Liver (tissue), 9 donors: Measurements from ENCODE around the gene FAM221B. TPM values are rescaled to one million over a fixed set of nuclear protein-coding genes. Genes with fewer than 3 reads are reported as not detected.

Experiments used
- DNase-seq: peaks from one replicate; pipeline ENCODE4 v3.0.0-alpha.2; 2017; ENCODE audit warnings: low spot score
- H3K27ac ChIP-seq, 2 donors: one replicate each; pipeline ENCODE4 v1.7.0; 2013; ENCODE audit warnings: inconsistent platforms in 2 of 2, low read length in 2 of 2, control low read depth in 1 of 2, low read depth in 1 of 2, mild to moderate bottlenecking in 1 of 2
- H3K27me3 ChIP-seq, 4 donors: one replicate each; pipeline versions ENCODE4 v1.6.1 to v1.7.0; 2013; ENCODE audit warnings: low read length in 3 of 4, inconsistent platforms in 1 of 4, mild to moderate bottlenecking in 1 of 4, moderate library complexity in 1 of 4; ENCODE audit not compliant: control insufficient read depth in 4 of 4, insufficient read depth in 4 of 4
- H3K36me3 ChIP-seq, 4 donors: one replicate each; pipeline versions ENCODE4 v1.6.1 to v1.7.0; 2013; ENCODE audit warnings: low read length in 3 of 4, mild to moderate bottlenecking in 3 of 4, low read depth in 1 of 4, moderate library complexity in 1 of 4; ENCODE audit not compliant: control insufficient read depth in 4 of 4, insufficient read depth in 3 of 4
- H3K4me1 ChIP-seq, 4 donors: one replicate each; pipeline versions ENCODE4 v1.6.1 to v1.7.0; 2013; ENCODE audit warnings: low read length in 3 of 4, mild to moderate bottlenecking in 3 of 4, moderate library complexity in 1 of 4; ENCODE audit not compliant: control insufficient read depth in 4 of 4, insufficient read depth in 4 of 4
- H3K4me3 ChIP-seq, 3 donors: one replicate each; pipeline versions ENCODE4 v1.6.1 to v1.7.0; 2013; ENCODE audit warnings: low read length in 3 of 3, control low read depth in 1 of 3, low read depth in 1 of 3, mild to moderate bottlenecking in 1 of 3
- H3K9ac ChIP-seq, 2 donors: one replicate each; pipeline ENCODE4 v1.7.0; 2013; ENCODE audit warnings: low read length in 2 of 2, mild to moderate bottlenecking in 2 of 2, moderate library complexity in 2 of 2, control low read depth in 1 of 2, low read depth in 1 of 2
- H3K9me3 ChIP-seq, 4 donors: one replicate each; pipeline versions ENCODE4 v1.6.1 to v1.7.0; 2013; ENCODE audit warnings: low read length in 3 of 4; ENCODE audit not compliant: control insufficient read depth in 4 of 4
- EGR1 ChIP-seq, 2 donors: IDR thresholded peaks; 2 replicates each; pipeline ENCODE4 v1.6.1; 2016 to 2018; ENCODE audit warnings: antibody characterized with exemption in 2 of 2, low read depth in 2 of 2
- FOXA1 ChIP-seq: IDR thresholded peaks from 2 replicates; pipeline ENCODE4 v1.6.1; 2016; ENCODE audit warnings: antibody characterized with exemption
- FOXA2 ChIP-seq: IDR thresholded peaks from 2 replicates; pipeline ENCODE4 v1.6.1; 2016; ENCODE audit warnings: antibody characterized with exemption
- GABPA ChIP-seq, 2 donors: IDR thresholded peaks in 1 of 2; conservative IDR thresholded peaks in 1 of 2; 2 replicates each; pipeline ENCODE4 v1.6.1; 2016; ENCODE audit warnings: antibody characterized with exemption in 2 of 2, mild to moderate bottlenecking in 1 of 2, moderate library complexity in 1 of 2
- HNF4A ChIP-seq, 2 donors: conservative IDR thresholded peaks; 2 replicates each; pipeline ENCODE4 v1.6.1; 2016; ENCODE audit warnings: antibody characterized with exemption in 2 of 2, mild to moderate bottlenecking in 2 of 2
- HNF4G ChIP-seq: IDR thresholded peaks from 2 replicates; pipeline ENCODE4 v1.6.1; 2016; ENCODE audit warnings: antibody characterized with exemption
- JUND ChIP-seq, 2 donors: IDR thresholded peaks; 2 replicates each; pipeline ENCODE4 v1.6.1; 2016; ENCODE audit warnings: antibody characterized with exemption in 2 of 2
- NR2F2 ChIP-seq: IDR thresholded peaks from 2 replicates; pipeline ENCODE4 v1.6.1; 2016; ENCODE audit warnings: antibody characterized with exemption
- RAD21 ChIP-seq, 2 donors: IDR thresholded peaks; 2 replicates each; pipeline ENCODE4 v1.6.1; 2016; ENCODE audit warnings: antibody characterized with exemption in 2 of 2, mild to moderate bottlenecking in 2 of 2
- RXRA ChIP-seq, 2 donors: IDR thresholded peaks; 2 replicates each; pipeline ENCODE4 v1.6.1; 2017 to 2018; ENCODE audit warnings: antibody characterized with exemption in 2 of 2, mild to moderate bottlenecking in 1 of 2
- SP1 ChIP-seq: IDR thresholded peaks from 2 replicates; pipeline ENCODE4 v1.6.1; 2018; ENCODE audit warnings: antibody characterized with exemption, mild to moderate bottlenecking
- TAF1 ChIP-seq: conservative IDR thresholded peaks from 2 replicates; pipeline ENCODE4 v1.6.1; 2016; ENCODE audit warnings: antibody characterized with exemption, mild to moderate bottlenecking
- WGBS: extraction: QIAGEN DNeasy Blood & Tissue Kit; methylation state at CpG from one replicate; pipeline ENCODE4 v1.1.7; 2013; 5-methylcytosine and 5-hydroxymethylcytosine counted together
- polyA plus RNA-seq, 2 donors: library from polyadenylated mRNA; stranded (reverse) in 1 of 2; unstranded in 1 of 2; fragments of 200-250 nt in 1 of 2; fragments of >200 nt in 1 of 2; fragmentation: Nextera tagmentation in 1 of 2; extraction: Ambion mirVana in 1 of 2; gene quantifications; one replicate each; pipeline versions ENCODE4 v1.2.1 to v1.2.3, GENCODE V29; 2013 to 2015
- total RNA-seq, 2 donors: library from RNA; depleted of rRNA; stranded (reverse); fragments of >200 nt; gene quantifications; one replicate each; pipeline ENCODE4 v1.2.3, GENCODE V29; 2014
- TF ChIP-seq, protein P1 (sequence below): fragments of 150-350 bp; IDR thresholded peaks from 2 replicates; pipeline ENCODE4 v1.5.1; 2017; ENCODE audit warnings: improper control_type of control experiment, low read depth, low read length; ENCODE audit not compliant: missing input control
- TF ChIP-seq, protein P2 (sequence below): IDR thresholded peaks from 2 replicates; pipeline ENCODE4 v1.6.1; 2016; ENCODE audit warnings: antibody characterized with exemption
- TF ChIP-seq, protein P3 (sequence below): IDR thresholded peaks from 2 replicates; pipeline ENCODE4 v1.6.1; 2016; ENCODE audit warnings: antibody characterized with exemption
- TF ChIP-seq, protein P4 (sequence below): IDR thresholded peaks from 2 replicates; pipeline ENCODE4 v1.6.1; 2016; ENCODE audit warnings: antibody characterized with exemption
- donor health status: healthy.
- donor health status: healthy.
- donor health status: healthy.
- donor health status: healthy.
- donor health status: healthy.

The FAM221B gene
- total and polyA plus RNA-seq, 4 donors, result 0.35 TPM; not detected in 3

DNA sequence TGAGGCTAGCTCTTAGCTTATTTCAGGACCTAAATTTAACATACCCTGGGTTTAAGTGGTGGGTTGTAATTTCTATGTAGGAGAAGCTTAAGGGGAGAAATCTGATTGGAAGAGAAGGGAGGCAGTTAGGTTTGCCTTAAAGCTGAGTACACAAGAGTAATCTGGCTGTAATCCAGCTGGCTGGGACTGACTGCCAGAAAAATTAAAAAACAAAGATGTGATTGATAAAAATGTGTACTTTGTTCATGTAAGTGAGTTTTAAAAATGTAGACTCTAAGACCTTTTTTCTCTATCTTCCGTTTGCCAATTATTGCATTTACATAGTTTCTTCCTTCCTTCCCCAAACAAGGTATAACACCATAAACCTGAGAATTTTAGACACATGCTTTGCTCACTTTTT is 57.0 kb downstream of the FAM221B start (continued):
- TF ChIP-seq, protein P1, sequence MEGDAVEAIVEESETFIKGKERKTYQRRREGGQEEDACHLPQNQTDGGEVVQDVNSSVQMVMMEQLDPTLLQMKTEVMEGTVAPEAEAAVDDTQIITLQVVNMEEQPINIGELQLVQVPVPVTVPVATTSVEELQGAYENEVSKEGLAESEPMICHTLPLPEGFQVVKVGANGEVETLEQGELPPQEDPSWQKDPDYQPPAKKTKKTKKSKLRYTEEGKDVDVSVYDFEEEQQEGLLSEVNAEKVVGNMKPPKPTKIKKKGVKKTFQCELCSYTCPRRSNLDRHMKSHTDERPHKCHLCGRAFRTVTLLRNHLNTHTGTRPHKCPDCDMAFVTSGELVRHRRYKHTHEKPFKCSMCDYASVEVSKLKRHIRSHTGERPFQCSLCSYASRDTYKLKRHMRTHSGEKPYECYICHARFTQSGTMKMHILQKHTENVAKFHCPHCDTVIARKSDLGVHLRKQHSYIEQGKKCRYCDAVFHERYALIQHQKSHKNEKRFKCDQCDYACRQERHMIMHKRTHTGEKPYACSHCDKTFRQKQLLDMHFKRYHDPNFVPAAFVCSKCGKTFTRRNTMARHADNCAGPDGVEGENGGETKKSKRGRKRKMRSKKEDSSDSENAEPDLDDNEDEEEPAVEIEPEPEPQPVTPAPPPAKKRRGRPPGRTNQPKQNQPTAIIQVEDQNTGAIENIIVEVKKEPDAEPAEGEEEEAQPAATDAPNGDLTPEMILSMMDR, result no peak
- TF ChIP-seq JUND (IDR thresholded peaks at IDR 0.05) (no peak), HNF4G (no peak), FOXA1 (no peak), TAF1 (no peak), FOXA2 (no peak), HNF4A (conservative IDR thresholded peaks at IDR 0.05) (no peak), SP1 (no peak), GABPA (IDR thresholded peaks at IDR 0.05 in 1 of 2, conservative IDR thresholded peaks at IDR 0.05 in 1 of 2) (no peak)

DNA sequence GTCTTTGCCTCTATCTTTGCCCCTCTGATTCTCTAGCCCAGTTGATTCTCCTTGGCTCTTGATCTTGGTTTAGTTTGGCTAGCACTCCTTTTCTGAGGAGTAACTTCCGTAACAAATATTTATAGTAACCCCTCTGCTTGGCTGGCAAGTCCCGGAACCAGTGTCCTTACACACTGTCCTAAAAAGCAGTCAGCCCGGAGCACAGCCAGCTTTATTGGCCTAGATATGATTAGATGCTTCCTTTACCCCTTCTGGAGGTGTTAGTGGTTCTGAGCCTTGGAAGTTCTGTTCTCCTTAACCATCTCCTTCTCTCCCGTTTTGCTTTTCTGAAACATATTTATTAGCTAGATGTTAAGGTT is 57.5 kb downstream of the FAM221B start:
- Histone ChIP-seq H3K27ac (peak overlapping the region in 1 of 2 donors; percentile 8), H3K36me3 (no peaks in the 10 kb centered on the region), H3K4me3 (no peak overlapping the region), H3K27me3 (no peaks in the 10 kb centered on the region), H3K9ac (peak overlapping the region in 1 of 2 donors; percentile 36), H3K4me1 (peaks cover 2 to 32% (median 23%) of the 10 kb centered on the region in 4 donors), H3K9me3 (no peaks in the 10 kb centered on the region)
- TF ChIP-seq, protein P2, sequence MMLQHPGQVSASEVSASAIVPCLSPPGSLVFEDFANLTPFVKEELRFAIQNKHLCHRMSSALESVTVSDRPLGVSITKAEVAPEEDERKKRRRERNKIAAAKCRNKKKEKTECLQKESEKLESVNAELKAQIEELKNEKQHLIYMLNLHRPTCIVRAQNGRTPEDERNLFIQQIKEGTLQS, result no peak
- TF ChIP-seq TAF1 (no peak), EGR1 (IDR thresholded peaks at IDR 0.05; ENCODE audit: low read depth in 2 of 2) (no peak), JUND (IDR thresholded peaks at IDR 0.05) (no peak), RAD21 (IDR thresholded peaks at IDR 0.05) (no peak), FOXA2 (no peak), RXRA (IDR thresholded peaks at IDR 0.05) (no peak), NR2F2 (peak; percentile 31), FOXA1 (no peak), SP1 (peak; percentile 34), GABPA (IDR thresholded peaks at IDR 0.05 in 1 of 2, conservative IDR thresholded peaks at IDR 0.05 in 1 of 2) (no peak), HNF4A (conservative IDR thresholded peaks at IDR 0.05) (no peak)
- TF ChIP-seq, protein P1, result no peak
- TF ChIP-seq, protein P3, sequence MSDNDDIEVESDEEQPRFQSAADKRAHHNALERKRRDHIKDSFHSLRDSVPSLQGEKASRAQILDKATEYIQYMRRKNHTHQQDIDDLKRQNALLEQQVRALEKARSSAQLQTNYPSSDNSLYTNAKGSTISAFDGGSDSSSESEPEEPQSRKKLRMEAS, result no peak
- TF ChIP-seq, protein P4, sequence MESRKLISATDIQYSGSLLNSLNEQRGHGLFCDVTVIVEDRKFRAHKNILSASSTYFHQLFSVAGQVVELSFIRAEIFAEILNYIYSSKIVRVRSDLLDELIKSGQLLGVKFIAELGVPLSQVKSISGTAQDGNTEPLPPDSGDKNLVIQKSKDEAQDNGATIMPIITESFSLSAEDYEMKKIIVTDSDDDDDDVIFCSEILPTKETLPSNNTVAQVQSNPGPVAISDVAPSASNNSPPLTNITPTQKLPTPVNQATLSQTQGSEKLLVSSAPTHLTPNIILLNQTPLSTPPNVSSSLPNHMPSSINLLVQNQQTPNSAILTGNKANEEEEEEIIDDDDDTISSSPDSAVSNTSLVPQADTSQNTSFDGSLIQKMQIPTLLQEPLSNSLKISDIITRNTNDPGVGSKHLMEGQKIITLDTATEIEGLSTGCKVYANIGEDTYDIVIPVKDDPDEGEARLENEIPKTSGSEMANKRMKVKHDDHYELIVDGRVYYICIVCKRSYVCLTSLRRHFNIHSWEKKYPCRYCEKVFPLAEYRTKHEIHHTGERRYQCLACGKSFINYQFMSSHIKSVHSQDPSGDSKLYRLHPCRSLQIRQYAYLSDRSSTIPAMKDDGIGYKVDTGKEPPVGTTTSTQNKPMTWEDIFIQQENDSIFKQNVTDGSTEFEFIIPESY, result no peak
- WGBS, result 10% methylated on average over 4 of the region's 4 CpGs
- DNase-seq, result no peak
